HG03097 (cell line): ENCODE measurements around the gene OXCT2.

Source experiments
- ATAC-seq: cut with Tn5 transposase; IDR thresholded peaks from one replicate; pipeline ENCODE4 v1.9.1; 2021; ENCODE audit not compliant: unreplicated experiment, low FRiP score

OXCT2 gene

DNA sequence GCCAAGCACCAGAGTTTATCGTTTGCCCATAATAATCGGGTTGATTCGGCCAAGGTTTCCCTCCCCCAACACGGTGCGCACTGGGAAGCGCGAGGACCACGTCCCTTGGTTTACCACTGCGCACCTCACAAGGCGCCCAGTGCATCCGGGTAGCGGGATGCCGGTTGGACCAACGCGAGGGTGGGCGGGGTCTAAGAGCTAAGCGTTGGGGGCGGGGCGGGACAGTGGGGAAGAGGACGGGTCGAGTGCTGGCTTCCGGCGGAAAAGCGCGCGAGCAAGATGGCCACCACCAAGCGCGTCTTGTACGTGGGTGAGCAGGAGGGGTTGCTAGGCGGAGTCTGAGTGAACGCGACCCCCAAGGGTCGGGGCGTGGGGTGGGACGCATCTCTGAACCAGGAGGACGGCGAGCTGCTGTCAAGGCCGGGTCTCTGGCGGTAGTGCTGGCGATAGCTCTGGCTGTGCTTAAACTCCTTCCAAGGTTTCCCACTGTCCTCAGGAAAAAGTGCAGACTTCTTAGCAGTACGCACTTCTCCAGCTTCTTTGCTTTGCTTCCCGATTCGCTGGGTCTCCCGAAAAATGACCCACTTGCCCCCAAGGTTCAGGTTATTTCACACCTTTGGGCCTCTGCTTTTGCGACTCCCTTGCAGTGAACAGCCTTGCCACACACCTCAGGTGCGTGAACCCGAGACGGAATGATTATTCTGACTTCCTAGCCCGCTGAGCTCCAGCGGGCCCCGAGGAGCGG, 32.4 kb downstream of the OXCT2 start, which contains the start of gene PPIE:
Gene PPIE, plus strand, starts transcription at position 261 of the 745 bp plus-strand sequence. Its CDS starts 19 bp downstream, at position 280.
- peak; percentile 70 for ATAC-seq

GRCh38 chr1:39737546-39738169, 33.5 kb downstream of the OXCT2 start:
- no peak for ATAC-seq

GRCh38 chr1:39735731-39736130, 35.4 kb downstream of the OXCT2 start:
- ATAC-seq, result no peak

GRCh38 chr1:39733161-39733560, 38.0 kb downstream of the OXCT2 start:
- ATAC-seq, result no peak

DNA sequence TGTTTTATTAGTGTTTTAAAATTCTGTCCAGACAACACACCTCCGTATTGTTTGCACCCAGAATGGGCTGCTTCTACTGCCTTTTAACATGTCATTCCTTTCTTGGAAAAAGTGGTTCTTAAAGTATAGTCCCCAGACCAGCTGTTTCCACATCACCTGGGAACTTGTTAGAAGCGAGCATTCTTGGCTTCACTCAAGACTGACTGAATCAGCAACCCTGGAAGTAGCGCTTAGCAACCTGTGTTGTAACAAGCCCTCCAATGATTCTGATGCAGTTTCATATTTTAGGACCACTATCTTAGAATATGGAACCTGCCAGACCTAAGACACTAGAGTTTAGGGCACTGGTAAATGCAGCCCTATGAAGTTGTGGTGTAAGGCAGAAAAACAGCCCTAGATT, 38.4 kb downstream of the OXCT2 start:
- ATAC-seq, result no peak

DNA sequence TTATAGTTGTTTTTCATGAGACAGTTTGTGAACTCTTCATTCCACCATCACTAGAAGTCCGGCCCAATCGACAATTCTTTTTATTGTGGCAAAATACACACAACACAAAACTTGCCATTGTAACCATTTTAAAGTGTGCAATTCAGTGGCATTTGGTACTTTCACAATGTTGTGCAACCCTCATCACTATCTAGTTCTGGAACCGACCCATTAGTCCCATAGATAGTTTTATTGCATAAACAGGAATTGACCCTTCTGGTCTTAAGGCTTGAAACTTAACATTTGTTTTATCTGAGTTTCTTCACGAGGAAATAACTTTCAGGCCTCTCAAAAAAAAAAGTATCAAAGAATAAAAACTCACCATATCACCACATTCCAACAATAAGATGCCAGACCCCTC, 41.3 kb downstream of the OXCT2 start:
- no peak for ATAC-seq

GRCh38 chr1:39729030-39729429, 42.1 kb downstream of the OXCT2 start:
- no peak for ATAC-seq

- no peak for ATAC-seq
These were observed 43.2 kb downstream of the OXCT2 start for GRCh38 chr1:39727932-39728317.

GRCh38 chr1:39727221-39727931, 43.8 kb downstream of the OXCT2 start:
- no peak for ATAC-seq

- no peak for ATAC-seq
These were observed 44.5 kb downstream of the OXCT2 start for GRCh38 chr1:39726600-39726999.

GRCh38 chr1:39722495-39722894, 48.7 kb downstream of the OXCT2 start:
- ATAC-seq, result no peak

GRCh38 chr1:39721664-39722063, 49.5 kb downstream of the OXCT2 start:
- ATAC-seq, result no peak

GRCh38 chr1:39720094-39720999, 50.8 kb downstream of the OXCT2 start:
- ATAC-seq, result no peak
